ENCODE measurements around the gene PIN1. TPM values are rescaled to one million over a fixed set of nuclear protein-coding genes. Genes with fewer than 3 reads are reported as not detected.

The PIN1 gene
- total and polyA plus RNA-seq, 10 of the 15 experiments (the other 5 are each of a cell fraction or from before 2014, with no cell fraction given): 2.4 to 209 (median 71.5) TPM

- FAIRE-seq (no peak), DNase-seq (ENCODE audit: low read depth, low spot score) (no peak), ATAC-seq (no peak)
- intact Hi-C loops (cut with micrococcal nuclease; ENCODE audit: unreplicated experiment) (no loop called here), in situ Hi-C loops (cut with MboI) (no loop called here)
- RAD21 ChIA-PET (ENCODE audit: unreplicated experiment): no interaction called here
- H3K27ac ChIP-seq (ENCODE audit: control insufficient read depth, insufficient read depth): no peak overlapping the region
- SMC1A ChIA-PET (ENCODE audit: uncharacterized antibody, unreplicated experiment): no interaction called here
- H3K9me3 ChIP-seq (replicated peaks; ENCODE audit: control insufficient read depth, insufficient read depth, low read length): no peaks in the 10 kb centered on the region
- WGBS (ENCODE audit: insufficient coverage, insufficient replicate concordance, low lambda C conversion rate, missing lambda C conversion rate): 26% methylated on average over 16 of the region's 16 CpGs
- CTCF ChIA-PET: interaction anchor here (0.7 kb wide), 1 partner anchor 1215 kb away, joined by 3 read pairs; no protein-coding TSS in a partner anchor
- no peak overlapping the region for H3K4me3 ChIP-seq
- H3K36me3 ChIP-seq (ENCODE audit: control insufficient read depth in 2 of 2, insufficient read depth in 2 of 2, low read length in 1 of 2): no peaks in the 10 kb centered on the region
- TF ChIP-seq SMAD5 (IDR thresholded peaks at IDR 0.05; ENCODE audit: low read depth) (no peak), SREBF1 (IDR thresholded peaks at IDR 0.05; ENCODE audit: low read length) (no peak), ZNF217 (IDR thresholded peaks at IDR 0.05) (no peak), BMI1 (IDR thresholded peaks at IDR 0.05; ENCODE audit: borderline replicate concordance) (no peak), BHLHE40 (IDR thresholded peaks at IDR 0.05; ENCODE audit: borderline replicate concordance in 1 of 2, low read depth in 2 of 2, low read length in 1 of 2) (no peak), CBFB (IDR thresholded peaks at IDR 0.05; ENCODE audit: low read depth) (no peak), PKNOX1 (IDR thresholded peaks at IDR 0.05) (no peak), ATF3 (IDR thresholded peaks at IDR 0.05; ENCODE audit: borderline replicate concordance, extremely low read depth, low read depth, low read length) (no peak), E4F1 (IDR thresholded peaks at IDR 0.05; ENCODE audit: borderline replicate concordance, partially characterized antibody) (no peak), ELK1 (IDR thresholded peaks at IDR 0.05; ENCODE audit: low read depth, low read length) (no peak)
- no peaks in the 10 kb centered on the region for H4K20me1 ChIP-seq (ENCODE audit: control insufficient read depth, insufficient read depth)
- no peaks in the 10 kb centered on the region for H3K4me1 ChIP-seq (ENCODE audit: control insufficient read depth, insufficient read depth, low read length)
- POLR2A ChIA-PET: interaction anchor here (0.5 kb wide), 1 partner anchor 246 kb away, joined by 4 read pairs; no protein-coding TSS in a partner anchor
- no peak overlapping the region for H3K9ac ChIP-seq (ENCODE audit: control insufficient read depth, insufficient read depth, low read length)
- BruUV-seq (replicated peaks): no TSS peak
- no peak overlapping the region for H2AFZ ChIP-seq (ENCODE audit: control insufficient read depth, low read depth, low read length)
- no peak overlapping the region for H3K4me2 ChIP-seq (ENCODE audit: control insufficient read depth, insufficient read depth)
- no peaks in the 10 kb centered on the region; a peak in 1 of 4 replicates for H3K27me3 ChIP-seq (replicated peaks in 1 of 2; ENCODE audit: control insufficient read depth in 2 of 2, insufficient read depth in 2 of 2, low read length in 1 of 2)
- H3K79me2 ChIP-seq (ENCODE audit: control insufficient read depth, insufficient read depth, low read length): no peaks in the 10 kb centered on the region
Observed at GRCh38 chr19:9871626-9872338, 36.7 kb downstream of the PIN1 start.
